SK-MEL-5 (cell line): Measurements from ENCODE around the gene RRP15. TPM values are rescaled to one million over a fixed set of nuclear protein-coding genes. Genes with fewer than 3 reads are reported as not detected.

Source experiments
- DNase-seq: peaks from one replicate; pipeline ENCODE4 v3.0.0-alpha.2; 2016; ENCODE audit warnings: low read depth, low spot score
- in situ Hi-C: cut with HindIII; loops from 2 replicates; pipeline ENCODE4 v1.10.0; 2016; ENCODE audit warnings: low sequenced_read_pairs, high pct_unique_total_duplicates, low pct_unique_long_range_greater_than_20kb
- polyA plus RNA-seq, 2 experiments: library from polyadenylated mRNA; depleted of rRNA; stranded (reverse); fragments of >200 nt; gene quantifications; 2 replicates each; pipeline ENCODE4 v1.2.3, GENCODE V29; 2015
- total RNA-seq: library from RNA; depleted of rRNA; stranded (reverse); fragments of >200 nt; shearing (Covaris generic); gene quantifications from 2 replicates; pipeline ENCODE4 v1.2.3, GENCODE V29; 2014; rRNA removed

The RRP15 gene
- total RNA-seq: 15.1 and 16.2 TPM in 2 replicates
- 6.0 and 6.6 TPM in 2 replicates for polyA plus RNA-seq (2015; cell fraction: cytosol; rRNA removed)
- polyA plus RNA-seq (2015; cell fraction: nucleus; rRNA removed): 10.4 and 12.6 TPM in 2 replicates

- DNase-seq: peak; percentile 90
- in situ Hi-C loops: no loop called here
Measured at GRCh38 chr1:218284917-218285635, at the start of gene RRP15. RRP15 (plus strand) TSS chr1:218285293; CDS start chr1:218285317, 24 bp downstream.

- in situ Hi-C loops: no loop called here
- no peak for DNase-seq
Measured at GRCh38 chr1:218242171-218242570, 42.9 kb upstream of the RRP15 start.

GRCh38 chr1:218247339-218247738 lies 37.8 kb upstream of the RRP15 start:
- DNase-seq: no peak
- in situ Hi-C loops: no loop called here

GRCh38 chr1:218249338-218250140 lies 35.6 kb upstream of the RRP15 start:
- DNase-seq: no peak
- in situ Hi-C loops: no loop called here

GRCh38 chr1:218250492-218250891 lies 34.6 kb upstream of the RRP15 start:
- in situ Hi-C loops: no loop called here
- peak; percentile 55 for DNase-seq

- in situ Hi-C loops: no loop called here
- no peak for DNase-seq
Measured at GRCh38 chr1:218254296-218254946, 30.7 kb upstream of the RRP15 start.

- in situ Hi-C loops: no loop called here
- no peak for DNase-seq
Measured at GRCh38 chr1:218255090-218255489, 30.0 kb upstream of the RRP15 start.

- no peak for DNase-seq
- in situ Hi-C loops: no loop called here
Measured at GRCh38 chr1:218257371-218257770, 27.7 kb upstream of the RRP15 start.

GRCh38 chr1:218257971-218258370 lies 27.1 kb upstream of the RRP15 start:
- no peak for DNase-seq
- in situ Hi-C loops: no loop called here

- in situ Hi-C loops: no loop called here
- DNase-seq: no peak
Measured at GRCh38 chr1:218259339-218259738, 25.8 kb upstream of the RRP15 start.

GRCh38 chr1:218259800-218260199 lies 25.3 kb upstream of the RRP15 start:
- DNase-seq: peak; percentile 50
- in situ Hi-C loops: no loop called here

- in situ Hi-C loops: no loop called here
Measured at GRCh38 chr1:218262259-218262658, 22.8 kb upstream of the RRP15 start.

GRCh38 chr1:218266356-218266755 lies 18.7 kb upstream of the RRP15 start:
- in situ Hi-C loops: no loop called here
- DNase-seq: no peak

More at GRCh38 chr1:218262259-218262658, 22.8 kb upstream of the RRP15 start:
- DNase-seq: no peak

GRCh38 chr1:218272366-218272765 lies 12.7 kb upstream of the RRP15 start:
- DNase-seq: no peak
- in situ Hi-C loops: no loop called here

GRCh38 chr1:218273762-218274479 lies 11.2 kb upstream of the RRP15 start:
- no peak for DNase-seq
- in situ Hi-C loops: no loop called here

- in situ Hi-C loops: no loop called here
- no peak for DNase-seq
Measured at GRCh38 chr1:218274511-218274910, 10.6 kb upstream of the RRP15 start.

GRCh38 chr1:218275823-218276222 lies 9.3 kb upstream of the RRP15 start:
- no peak for DNase-seq
- in situ Hi-C loops: no loop called here

- peak; percentile 17 for DNase-seq
- in situ Hi-C loops: no loop called here
Measured at GRCh38 chr1:218281285-218281684, 3.8 kb upstream of the RRP15 start.
